Gastroesophageal sphincter (tissue), 3 donors: ENCODE data around the gene DNAJB1.
A peak's percentile ranks its signal among the peaks of the same experiment; 100 is the strongest.

Experiments used
- CTCF ChIP-seq, 4 experiments: fragments of 200-600 bp in 2 of 4; fragments of 450-650 bp in 2 of 4; sonication (generic) in 1 of 4; IDR thresholded peaks; one replicate each; pipeline ENCODE4 v1.5.1; 2017 to 2019; ENCODE audit warnings: antibody characterized with exemption in 4 of 4, mild to moderate bottlenecking in 2 of 4, moderate library complexity in 2 of 4
- POLR2AphosphoS5 ChIP-seq: sonication (generic); formaldehyde crosslinking; IDR thresholded peaks from one replicate; pipeline ENCODE4 v1.6.1; 2017; ENCODE audit warnings: antibody characterized with exemption

DNA sequence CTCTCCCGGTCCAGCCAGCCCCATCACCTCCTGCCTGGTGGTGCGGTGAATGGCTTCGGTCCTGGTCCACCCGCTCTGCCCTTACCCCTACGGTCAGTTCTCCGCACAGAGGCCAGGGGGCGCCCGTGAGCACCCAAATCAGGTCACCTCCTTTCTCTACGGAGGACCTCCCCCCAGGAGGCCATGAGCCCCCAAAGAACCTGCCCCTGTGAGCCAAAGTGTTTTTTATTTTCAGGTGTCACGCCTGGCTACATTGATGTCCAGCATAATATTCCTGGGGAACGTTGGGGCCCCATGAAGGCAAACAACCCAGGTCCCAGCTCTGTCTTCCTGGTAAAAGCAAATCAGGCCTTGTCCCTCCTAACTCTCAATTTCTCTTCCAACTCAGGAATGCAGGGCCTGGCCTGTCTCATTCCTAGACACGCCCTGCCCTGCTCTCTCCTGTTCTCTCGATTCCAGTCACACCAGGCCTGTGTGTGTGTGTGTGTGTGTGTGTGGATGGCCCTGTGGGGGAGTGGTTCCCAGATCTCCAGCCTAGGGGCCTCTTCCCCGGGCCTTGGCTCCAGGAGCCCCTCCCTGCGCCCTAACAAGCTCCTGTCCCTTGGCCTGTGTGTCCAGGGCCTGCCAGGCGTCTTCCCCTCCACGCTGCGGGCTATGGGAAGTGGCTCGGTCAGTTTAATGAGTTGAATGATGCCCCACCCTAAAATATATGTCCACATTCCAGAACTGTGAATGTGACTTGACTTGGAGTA lies 12.5 kb downstream of the DNAJB1 start:
- TF ChIP-seq POLR2AphosphoS5: no peak
- peak in 3 of 4 experiments; percentile 28 to 58 (median 49) for TF ChIP-seq CTCF (IDR thresholded peaks at IDR 0.05)
